GM18526 (cell line): ENCODE results near the gene OSBPL10.

Experiments
- POLR2A ChIP-seq: IDR thresholded peaks from 3 replicates; pipeline ENCODE4 v1.6.1; 2011; ENCODE audit not compliant: insufficient read length; ENCODE audit errors: extremely low read depth

Gene OSBPL10

GRCh38 chr3:31968369-31968926 is 12.6 kb downstream of the OSBPL10 start:
- no peak for TF ChIP-seq POLR2A

- no peak for TF ChIP-seq POLR2A
Observed at GRCh38 chr3:31967592-31967991, 13.5 kb downstream of the OSBPL10 start.

GRCh38 chr3:31966978-31967591 is 14.0 kb downstream of the OSBPL10 start:
- TF ChIP-seq POLR2A: no peak

GRCh38 chr3:31962801-31963205 is 18.3 kb downstream of the OSBPL10 start:
- no peak for TF ChIP-seq POLR2A

GRCh38 chr3:31960793-31961431 is 20.1 kb downstream of the OSBPL10 start:
- TF ChIP-seq POLR2A: no peak

GRCh38 chr3:31959951-31960792 is 20.9 kb downstream of the OSBPL10 start:
- no peak for TF ChIP-seq POLR2A

GRCh38 chr3:31959251-31959650 is 21.8 kb downstream of the OSBPL10 start:
- TF ChIP-seq POLR2A: no peak

GRCh38 chr3:31958701-31959152 is 22.3 kb downstream of the OSBPL10 start:
- TF ChIP-seq POLR2A: no peak

GRCh38 chr3:31957106-31957505 is 24.0 kb downstream of the OSBPL10 start:
- no peak for TF ChIP-seq POLR2A

GRCh38 chr3:31955581-31955980 is 25.5 kb downstream of the OSBPL10 start:
- no peak for TF ChIP-seq POLR2A

GRCh38 chr3:31953636-31954035 is 27.4 kb downstream of the OSBPL10 start:
- no peak for TF ChIP-seq POLR2A

- TF ChIP-seq POLR2A: no peak
Observed at GRCh38 chr3:31953091-31953490, 28.0 kb downstream of the OSBPL10 start.

GRCh38 chr3:31952205-31952604 is 28.9 kb downstream of the OSBPL10 start:
- TF ChIP-seq POLR2A: no peak

- no peak for TF ChIP-seq POLR2A
Observed at GRCh38 chr3:31948280-31948679, 32.8 kb downstream of the OSBPL10 start.

GRCh38 chr3:31947671-31948091 is 33.4 kb downstream of the OSBPL10 start:
- TF ChIP-seq POLR2A: no peak

GRCh38 chr3:31947162-31947561 is 33.9 kb downstream of the OSBPL10 start:
- no peak for TF ChIP-seq POLR2A

- TF ChIP-seq POLR2A: no peak
Observed at GRCh38 chr3:31946484-31947081, 34.5 kb downstream of the OSBPL10 start.
